EH (cell line): ENCODE measurements around the gene BANP.
A peak's percentile ranks its signal among the peaks of the same experiment; 100 is the strongest.
"Not testable (repeated sequence)": the region's sequence is repeated elsewhere in the genome, so short reads cannot be mapped to it uniquely, and the experiment has no call there.

ENCODE experiments used
- DNase-seq: peaks from one replicate; pipeline ENCODE4 v3.0.0-alpha.2; 2015; ENCODE audit warnings: low read depth

Gene BANP

GRCh38 chr16:88067530-88068411 lies 116.5 kb downstream of the BANP start:
- DNase-seq, result no peak

- no peak for DNase-seq
Observed at GRCh38 chr16:88068476-88069396, 117.5 kb downstream of the BANP start.

GRCh38 chr16:88069397-88070168 lies 118.3 kb downstream of the BANP start:
- no peak for DNase-seq

- no peak for DNase-seq
Observed at GRCh38 chr16:88070341-88070740, 119.1 kb downstream of the BANP start.

GRCh38 chr16:88070989-88071625 lies 119.9 kb downstream of the BANP start:
- no peak for DNase-seq

- DNase-seq, result no peak
Observed at GRCh38 chr16:88071908-88072307, 120.7 kb downstream of the BANP start.

- no peak for DNase-seq
Observed at GRCh38 chr16:88072571-88073001, 121.4 kb downstream of the BANP start.

- no peak for DNase-seq
Observed at GRCh38 chr16:88073201-88073721, 122.0 kb downstream of the BANP start.

GRCh38 chr16:88074041-88074440 lies 122.8 kb downstream of the BANP start:
- DNase-seq, result no peak

GRCh38 chr16:88076211-88076931 lies 125.1 kb downstream of the BANP start:
- DNase-seq, result no peak

GRCh38 chr16:88076932-88077320 lies 125.7 kb downstream of the BANP start:
- not testable (repeated sequence) for DNase-seq

GRCh38 chr16:88077328-88078108 lies 126.3 kb downstream of the BANP start:
- DNase-seq, result no peak

- DNase-seq, result no peak
Observed at GRCh38 chr16:88078111-88078775, 127.0 kb downstream of the BANP start.

- DNase-seq, result no peak
Observed at GRCh38 chr16:88083582-88083981, 132.3 kb downstream of the BANP start.

- DNase-seq, result peak; percentile 57
Observed at GRCh38 chr16:88084881-88085280, 133.6 kb downstream of the BANP start.

GRCh38 chr16:88086571-88087516 lies 135.6 kb downstream of the BANP start:
- DNase-seq, result no peak

GRCh38 chr16:88087517-88087877 lies 136.3 kb downstream of the BANP start:
- DNase-seq, result no peak

GRCh38 chr16:88088161-88088581 lies 136.9 kb downstream of the BANP start:
- DNase-seq, result peak; percentile 14
